ENCODE measurements around the gene FGD2.
"Not testable (repeated sequence)": the region's sequence is repeated elsewhere in the genome, so short reads cannot be mapped to it uniquely, and the experiment has no call there.

Gene FGD2

GRCh38 chr6:37038292-37039198 is 33.1 kb downstream of the FGD2 start:
- peak in 24 of 56 donors; percentile 5 to 71 (median 28) for DNase-seq

GRCh38 chr6:37039958-37040357 is 34.5 kb downstream of the FGD2 start:
- DNase-seq = no peak

- no peak for DNase-seq
Observed at GRCh38 chr6:37041521-37041920, 36.1 kb downstream of the FGD2 start.

GRCh38 chr6:37042150-37042549 is 36.7 kb downstream of the FGD2 start:
- DNase-seq = no peak

GRCh38 chr6:37043091-37043490 is 37.6 kb downstream of the FGD2 start:
- DNase-seq = not testable (repeated sequence)

GRCh38 chr6:37047346-37047688 is 41.9 kb downstream of the FGD2 start:
- DNase-seq = no peak

- DNase-seq = no peak
Observed at GRCh38 chr6:37047689-37048402, 42.4 kb downstream of the FGD2 start.

GRCh38 chr6:37048403-37048850 is 43.0 kb downstream of the FGD2 start:
- DNase-seq = no peak

GRCh38 chr6:37048851-37049757 is 43.6 kb downstream of the FGD2 start:
- no peak for DNase-seq

GRCh38 chr6:37049758-37050044 is 44.2 kb downstream of the FGD2 start:
- DNase-seq = no peak

GRCh38 chr6:37050045-37050853 is 44.8 kb downstream of the FGD2 start:
- peak in 29 of 56 donors; percentile 4 to 56 (median 21) for DNase-seq

- DNase-seq = no peak
Observed at GRCh38 chr6:37050854-37051137, 45.3 kb downstream of the FGD2 start.

GRCh38 chr6:37051138-37052026 is 45.9 kb downstream of the FGD2 start:
- peak; percentile 34 to 95 (median 76) for DNase-seq

- DNase-seq = no peak
Observed at GRCh38 chr6:37052027-37052628, 46.7 kb downstream of the FGD2 start.

GRCh38 chr6:37053683-37054082 is 48.2 kb downstream of the FGD2 start:
- DNase-seq = no peak

GRCh38 chr6:37054171-37054570 is 48.7 kb downstream of the FGD2 start:
- DNase-seq = no peak

GRCh38 chr6:37054580-37054979 is 49.1 kb downstream of the FGD2 start:
- DNase-seq = no peak

- DNase-seq = no peak
Observed at GRCh38 chr6:37056112-37056403, 50.6 kb downstream of the FGD2 start.

- no peak for DNase-seq
Observed at GRCh38 chr6:37056439-37057127, 51.1 kb downstream of the FGD2 start.
